Ishikawa (cell line): ENCODE data around the gene FLYWCH1.

Source experiments
- EGR1 ChIP-seq: IDR thresholded peaks from 2 replicates; pipeline ENCODE4 v1.6.1; 2012
- EP300 ChIP-seq: IDR thresholded peaks from 2 replicates; pipeline ENCODE4 v1.6.1; 2012; ENCODE audit warnings: borderline replicate concordance

GRCh38 chr16:2950773-2951172, 39.0 kb downstream of the FLYWCH1 start:
- no peak for TF ChIP-seq EP300
- TF ChIP-seq EGR1: no peak
